ES-I3 (cell line): ENCODE measurements around the gene CFAP126.
"Not testable (repeated sequence)": the region's sequence is repeated elsewhere in the genome, so short reads cannot be mapped to it uniquely, and the experiment has no call there.

Experiments used
- H3K36me3 ChIP-seq: 2 replicates; pipeline ENCODE4 v1.6.1; 2013; ENCODE audit warnings: mild to moderate bottlenecking, low read length, control low read depth, moderate library complexity; ENCODE audit not compliant: insufficient read depth
- H3K4me1 ChIP-seq: 2 replicates; pipeline ENCODE4 v1.6.1; 2013; ENCODE audit warnings: mild to moderate bottlenecking, control low read depth, low read length; ENCODE audit not compliant: insufficient read depth
- H3K9ac ChIP-seq: 2 replicates; pipeline ENCODE4 v1.6.1; 2013; ENCODE audit warnings: low read depth, mild to moderate bottlenecking, low read length, moderate library complexity
- H3K9me3 ChIP-seq: 2 replicates; pipeline ENCODE4 v1.6.1; 2013; ENCODE audit warnings: mild to moderate bottlenecking, low read length, moderate library complexity; ENCODE audit not compliant: control insufficient read depth, insufficient read depth

Gene CFAP126

GRCh38 chr1:161391136-161391535, 23.5 kb upstream of the CFAP126 start:
- H3K9me3 ChIP-seq, H3K36me3 ChIP-seq, H3K4me1 ChIP-seq, H3K9ac ChIP-seq: not testable (repeated sequence)

GRCh38 chr1:161390559-161390858, 22.8 kb upstream of the CFAP126 start:
- H3K9me3 ChIP-seq = no peaks in the 10 kb centered on the region
- no peaks in the 10 kb centered on the region for H3K36me3 ChIP-seq
- H3K9ac ChIP-seq = peak overlapping the region; percentile 92
- no peaks in the 10 kb centered on the region for H3K4me1 ChIP-seq

- no peaks in the 10 kb centered on the region for H3K36me3 ChIP-seq
- H3K4me1 ChIP-seq = no peaks in the 10 kb centered on the region
- no peaks in the 10 kb centered on the region for H3K9me3 ChIP-seq
- H3K9ac ChIP-seq = peak overlapping the region; percentile 96
These were observed 22.2 kb upstream of the CFAP126 start for GRCh38 chr1:161389691-161390558.

- peak overlapping the region; percentile 96 for H3K9ac ChIP-seq
- H3K9me3 ChIP-seq, H3K36me3 ChIP-seq, H3K4me1 ChIP-seq: not testable (repeated sequence)
These were observed 21.5 kb upstream of the CFAP126 start for GRCh38 chr1:161389158-161389557.

- Histone ChIP-seq H3K4me1 (no peaks in the 10 kb centered on the region), H3K36me3 (no peaks in the 10 kb centered on the region), H3K9me3 (no peaks in the 10 kb centered on the region), H3K9ac (no peak overlapping the region)
These were observed 21.0 kb upstream of the CFAP126 start for GRCh38 chr1:161388639-161389038.

- Histone ChIP-seq H3K4me1 (no peaks in the 10 kb centered on the region; the same call in 1 of the 2 replicates), H3K9ac (no peak overlapping the region), H3K9me3 (no peaks in the 10 kb centered on the region), H3K36me3 (no peaks in the 10 kb centered on the region)
These were observed 14.7 kb upstream of the CFAP126 start for GRCh38 chr1:161382214-161383019.

- Histone ChIP-seq H3K9me3 (no peaks in the 10 kb centered on the region), H3K9ac (no peak overlapping the region), H3K4me1 (no peaks in the 10 kb centered on the region; the same call in 1 of the 2 replicates), H3K36me3 (no peaks in the 10 kb centered on the region)
These were observed 14.0 kb upstream of the CFAP126 start for GRCh38 chr1:161381707-161382106.

- Histone ChIP-seq H3K36me3 (no peaks in the 10 kb centered on the region), H3K9ac (no peak overlapping the region), H3K4me1 (no peaks in the 10 kb centered on the region; the same call in 1 of the 2 replicates), H3K9me3 (no peaks in the 10 kb centered on the region)
These were observed 11.4 kb upstream of the CFAP126 start for GRCh38 chr1:161379071-161379470.

- Histone ChIP-seq H3K9ac (no peak overlapping the region), H3K4me1 (no peaks in the 10 kb centered on the region; the same call in 1 of the 2 replicates), H3K36me3 (no peaks in the 10 kb centered on the region), H3K9me3 (no peaks in the 10 kb centered on the region)
These were observed 10.3 kb upstream of the CFAP126 start for GRCh38 chr1:161378014-161378413.

GRCh38 chr1:161374373-161374772, 6.7 kb upstream of the CFAP126 start:
- Histone ChIP-seq H3K9ac (no peak overlapping the region), H3K36me3 (no peaks in the 10 kb centered on the region), H3K9me3 (no peaks in the 10 kb centered on the region), H3K4me1 (no peaks in the 10 kb centered on the region)

GRCh38 chr1:161373442-161373841, 5.8 kb upstream of the CFAP126 start:
- Histone ChIP-seq H3K9ac (no peak overlapping the region), H3K4me1 (no peaks in the 10 kb centered on the region), H3K36me3 (no peaks in the 10 kb centered on the region; the same call in 1 of the 2 replicates), H3K9me3 (no peaks in the 10 kb centered on the region)

- no peaks in the 10 kb centered on the region for H3K4me1 ChIP-seq
- no peak overlapping the region for H3K9ac ChIP-seq
- H3K9me3 ChIP-seq = no peaks in the 10 kb centered on the region
- peaks cover 5% of the 10 kb centered on the region; the same call in 1 of the 2 replicates for H3K36me3 ChIP-seq
These were observed 2.5 kb downstream of the CFAP126 start for GRCh38 chr1:161365207-161365606.

- Histone ChIP-seq H3K9me3 (no peaks in the 10 kb centered on the region), H3K9ac (no peak overlapping the region), H3K36me3 (peaks cover 5% of the 10 kb centered on the region; the same call in 1 of the 2 replicates), H3K4me1 (no peaks in the 10 kb centered on the region)
These were observed 3.3 kb downstream of the CFAP126 start for GRCh38 chr1:161364332-161364731.

GRCh38 chr1:161359291-161359690, 8.4 kb downstream of the CFAP126 start:
- Histone ChIP-seq H3K9ac (no peak overlapping the region), H3K36me3 (peaks cover 5% of the 10 kb centered on the region; the same call in 1 of the 2 replicates), H3K9me3 (no peaks in the 10 kb centered on the region), H3K4me1 (no peaks in the 10 kb centered on the region)

- no peaks in the 10 kb centered on the region for H3K9me3 ChIP-seq
- H3K4me1 ChIP-seq = no peaks in the 10 kb centered on the region
- no peaks in the 10 kb centered on the region for H3K36me3 ChIP-seq
- no peak overlapping the region for H3K9ac ChIP-seq
These were observed 10.6 kb downstream of the CFAP126 start for GRCh38 chr1:161357073-161357472.
